ENCODE data around the gene COLEC11.

DNA sequence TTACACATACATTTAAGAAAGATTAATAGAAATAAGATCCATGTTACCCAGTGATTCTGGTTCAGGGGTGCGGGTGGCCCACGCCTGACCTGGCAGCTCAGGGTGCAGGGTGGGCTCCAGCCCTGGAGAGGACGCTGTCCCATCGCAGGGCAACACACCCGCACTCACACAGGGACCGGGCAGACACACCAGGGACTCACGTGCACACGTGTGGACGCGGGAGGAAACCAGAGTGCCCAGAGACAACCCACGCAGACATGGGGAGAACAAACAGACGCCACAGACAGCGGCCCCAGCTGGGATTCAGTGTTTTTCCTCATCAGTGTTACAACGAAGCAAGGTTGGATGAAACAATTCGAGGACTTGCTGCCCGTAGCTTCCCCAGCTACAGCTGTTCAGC, 54.7 kb downstream of the COLEC11 start:
- TF ChIP-seq, protein P1, sequence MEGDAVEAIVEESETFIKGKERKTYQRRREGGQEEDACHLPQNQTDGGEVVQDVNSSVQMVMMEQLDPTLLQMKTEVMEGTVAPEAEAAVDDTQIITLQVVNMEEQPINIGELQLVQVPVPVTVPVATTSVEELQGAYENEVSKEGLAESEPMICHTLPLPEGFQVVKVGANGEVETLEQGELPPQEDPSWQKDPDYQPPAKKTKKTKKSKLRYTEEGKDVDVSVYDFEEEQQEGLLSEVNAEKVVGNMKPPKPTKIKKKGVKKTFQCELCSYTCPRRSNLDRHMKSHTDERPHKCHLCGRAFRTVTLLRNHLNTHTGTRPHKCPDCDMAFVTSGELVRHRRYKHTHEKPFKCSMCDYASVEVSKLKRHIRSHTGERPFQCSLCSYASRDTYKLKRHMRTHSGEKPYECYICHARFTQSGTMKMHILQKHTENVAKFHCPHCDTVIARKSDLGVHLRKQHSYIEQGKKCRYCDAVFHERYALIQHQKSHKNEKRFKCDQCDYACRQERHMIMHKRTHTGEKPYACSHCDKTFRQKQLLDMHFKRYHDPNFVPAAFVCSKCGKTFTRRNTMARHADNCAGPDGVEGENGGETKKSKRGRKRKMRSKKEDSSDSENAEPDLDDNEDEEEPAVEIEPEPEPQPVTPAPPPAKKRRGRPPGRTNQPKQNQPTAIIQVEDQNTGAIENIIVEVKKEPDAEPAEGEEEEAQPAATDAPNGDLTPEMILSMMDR (IDR thresholded peaks at IDR 0.05; ENCODE audit: borderline replicate concordance, extremely low read depth, low read length, poor library complexity, severe bottlenecking), result no peak
- no peak for TF ChIP-seq EZH2 (IDR thresholded peaks at IDR 0.05; ENCODE audit: borderline replicate concordance, low read depth, low read length, severe bottlenecking)

All from DND-41 (cell line).